ENCODE results near the gene IL1RAPL1. TPM values are rescaled to one million over a fixed set of nuclear protein-coding genes. Genes with fewer than 3 reads are reported as not detected.

Gene IL1RAPL1
- polyA plus RNA-seq, 1 donor from 2014 or later: not detected

GRCh38 chrX:29721152-29721551, 1133.9 kb downstream of the IL1RAPL1 start:
- no peaks in the 10 kb centered on the region for H3F3A ChIP-seq (ENCODE audit: insufficient read depth, low read length, poor library complexity, severe bottlenecking)
- H3K4me3 ChIP-seq (ENCODE audit: low read length): no peak overlapping the region
- H3K36me3 ChIP-seq (ENCODE audit: insufficient read depth, low read length): no peaks in the 10 kb centered on the region
- no peak overlapping the region for H3K9ac ChIP-seq (ENCODE audit: low read length)
- H4K20me1 ChIP-seq (ENCODE audit: insufficient read depth): no peaks in the 10 kb centered on the region
- H2AFZ ChIP-seq (ENCODE audit: low read depth, low read length): no peak overlapping the region
- no peaks in the 10 kb centered on the region for H3K27me3 ChIP-seq (ENCODE audit: insufficient read depth, low read depth, low read length)
- no peaks in the 10 kb centered on the region for H3K9me3 ChIP-seq (ENCODE audit: low read length)
- no peak overlapping the region for H3K4me2 ChIP-seq (ENCODE audit: low read length)
- no peaks in the 10 kb centered on the region for H3K9me2 ChIP-seq (ENCODE audit: insufficient read depth, low read length)
- H3K27ac ChIP-seq (ENCODE audit: low read length): no peak overlapping the region
- no peak for TF ChIP-seq TAF1 (IDR thresholded peaks at IDR 0.05; ENCODE audit: low read depth)
- TF ChIP-seq CTCF (IDR thresholded peaks at IDR 0.05; ENCODE audit: poor library complexity, severe bottlenecking): no peak
- TF ChIP-seq EZH2 (IDR thresholded peaks at IDR 0.05; ENCODE audit: borderline replicate concordance, insufficient read depth, low read length, poor library complexity, severe bottlenecking): no peak
- no peak for TF ChIP-seq EP300 (conservative IDR thresholded peaks at IDR 0.05; ENCODE audit: poor library complexity, severe bottlenecking)
- no peak for TF ChIP-seq SMC3 (conservative IDR thresholded peaks at IDR 0.05; ENCODE audit: poor library complexity)
- TF ChIP-seq POLR2AphosphoS5 (IDR thresholded peaks at IDR 0.05): no peak
- TF ChIP-seq REST (IDR thresholded peaks at IDR 0.05; ENCODE audit: borderline replicate concordance): no peak
- TF ChIP-seq RAD21 (conservative IDR thresholded peaks at IDR 0.05): no peak
- TF ChIP-seq MXI1 (conservative IDR thresholded peaks at IDR 0.05; ENCODE audit: poor library complexity, severe bottlenecking): no peak
- no peaks in the 10 kb centered on the region for H3K79me2 ChIP-seq (replicated peaks; ENCODE audit: insufficient read depth, low read length)

DNA sequence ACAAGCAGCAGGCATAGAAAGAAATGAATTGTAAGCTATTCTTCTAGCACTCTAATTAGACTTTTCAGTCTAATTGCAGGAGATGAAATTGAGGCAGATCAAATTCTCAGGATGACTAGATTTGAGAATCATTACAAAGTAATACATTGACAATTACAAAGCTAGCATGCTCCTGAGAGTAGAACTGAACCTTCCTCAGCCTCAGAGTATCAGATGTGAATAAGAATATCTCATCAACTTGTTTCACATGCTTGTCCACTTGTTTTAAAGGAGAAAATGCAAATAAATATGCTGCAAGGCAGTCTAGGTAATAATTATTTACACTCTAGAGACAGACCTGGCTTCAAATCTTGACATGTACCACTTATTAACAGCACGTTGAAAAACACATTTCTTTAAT, 1137.1 kb downstream of the IL1RAPL1 start:
- no peak overlapping the region for H3K27ac ChIP-seq (ENCODE audit: low read length)
- H3K4me2 ChIP-seq (ENCODE audit: low read length): no peak overlapping the region
- H4K20me1 ChIP-seq (ENCODE audit: insufficient read depth): no peaks in the 10 kb centered on the region
- no peak for TF ChIP-seq REST (IDR thresholded peaks at IDR 0.05; ENCODE audit: borderline replicate concordance)
- no peak overlapping the region for H3K4me3 ChIP-seq (ENCODE audit: low read length)
- no peaks in the 10 kb centered on the region for H3K9me2 ChIP-seq (ENCODE audit: insufficient read depth, low read length)
- no peak overlapping the region for H3K9ac ChIP-seq (ENCODE audit: low read length)
- H3K36me3 ChIP-seq (ENCODE audit: insufficient read depth, low read length): no peaks in the 10 kb centered on the region
- H2AFZ ChIP-seq (ENCODE audit: low read depth, low read length): no peak overlapping the region
- H3K79me2 ChIP-seq (replicated peaks; ENCODE audit: insufficient read depth, low read length): no peaks in the 10 kb centered on the region
- no peaks in the 10 kb centered on the region for H3K27me3 ChIP-seq (ENCODE audit: insufficient read depth, low read depth, low read length)
- no peaks in the 10 kb centered on the region for H3K9me3 ChIP-seq (ENCODE audit: low read length)
- H3F3A ChIP-seq (ENCODE audit: insufficient read depth, low read length, poor library complexity, severe bottlenecking): no peaks in the 10 kb centered on the region
